GM19351 (cell line): ENCODE results near the gene ADGRA3.

Experiments
- ATAC-seq: cut with Tn5 transposase; IDR thresholded peaks from one replicate; pipeline ENCODE4 v1.9.1; 2021; ENCODE audit warnings: mild to moderate bottlenecking, moderate library complexity; ENCODE audit not compliant: unreplicated experiment

Gene ADGRA3

GRCh38 chr4:22454216-22454838, 61.5 kb downstream of the ADGRA3 start:
- ATAC-seq, result no peak

- ATAC-seq, result no peak
Observed at GRCh38 chr4:22444813-22445212, 71.1 kb downstream of the ADGRA3 start.

GRCh38 chr4:22442956-22443355, 72.9 kb downstream of the ADGRA3 start:
- no peak for ATAC-seq

- no peak for ATAC-seq
Observed at GRCh38 chr4:22440999-22441398, 74.9 kb downstream of the ADGRA3 start.

- ATAC-seq, result no peak
Observed at GRCh38 chr4:22439947-22440346, 75.9 kb downstream of the ADGRA3 start.

- ATAC-seq, result no peak
Observed at GRCh38 chr4:22435652-22436051, 80.2 kb downstream of the ADGRA3 start.

- ATAC-seq, result no peak
Observed at GRCh38 chr4:22434895-22435294, 81.0 kb downstream of the ADGRA3 start.

GRCh38 chr4:22430626-22431025, 85.2 kb downstream of the ADGRA3 start:
- ATAC-seq, result no peak

- no peak for ATAC-seq
Observed at GRCh38 chr4:22428441-22428840, 87.4 kb downstream of the ADGRA3 start.

GRCh38 chr4:22427675-22428074, 88.2 kb downstream of the ADGRA3 start:
- no peak for ATAC-seq

- no peak for ATAC-seq
Observed at GRCh38 chr4:22420291-22420690, 95.6 kb downstream of the ADGRA3 start.

GRCh38 chr4:22417408-22417807, 98.5 kb downstream of the ADGRA3 start:
- no peak for ATAC-seq

- no peak for ATAC-seq
Observed at GRCh38 chr4:22416403-22416802, 99.5 kb downstream of the ADGRA3 start.

GRCh38 chr4:22414833-22415232, 101.0 kb downstream of the ADGRA3 start:
- ATAC-seq, result no peak

- ATAC-seq, result no peak
Observed at GRCh38 chr4:22413471-22413870, 102.4 kb downstream of the ADGRA3 start.

GRCh38 chr4:22412013-22412412, 103.9 kb downstream of the ADGRA3 start:
- ATAC-seq, result no peak

GRCh38 chr4:22410645-22411247, 105.1 kb downstream of the ADGRA3 start:
- ATAC-seq, result no peak

- no peak for ATAC-seq
Observed at GRCh38 chr4:22408474-22408873, 107.4 kb downstream of the ADGRA3 start.

- no peak for ATAC-seq
Observed at GRCh38 chr4:22407361-22407760, 108.5 kb downstream of the ADGRA3 start.

- no peak for ATAC-seq
Observed at GRCh38 chr4:22398671-22399070, 117.2 kb downstream of the ADGRA3 start.

- no peak for ATAC-seq
Observed at GRCh38 chr4:22391551-22391950, 124.3 kb downstream of the ADGRA3 start.

- ATAC-seq, result peak; percentile 83
Observed at GRCh38 chr4:22389240-22389870, 126.5 kb downstream of the ADGRA3 start.
